Muscle layer of duodenum (tissue), 2 donors: ENCODE measurements around the gene CDC20B.
"Not testable (repeated sequence)": the region's sequence is repeated elsewhere in the genome, so short reads cannot be mapped to it uniquely, and the experiment has no call there.

Experiments used
- H3K27ac ChIP-seq: one replicate; pipeline ENCODE4 v1.7.0; 2013; ENCODE audit warnings: mild to moderate bottlenecking, low read length
- H3K27me3 ChIP-seq: one replicate; pipeline ENCODE4 v1.7.0; 2013; ENCODE audit warnings: low read depth, mild to moderate bottlenecking, control low read depth, low read length
- H3K36me3 ChIP-seq, 2 donors: one replicate each; pipeline ENCODE4 v1.7.0; 2013; ENCODE audit warnings: low read length in 2 of 2, control low read depth in 1 of 2, mild to moderate bottlenecking in 1 of 2; ENCODE audit not compliant: insufficient read depth in 2 of 2, control insufficient read depth in 1 of 2
- H3K4me1 ChIP-seq, 2 donors: one replicate each; pipeline ENCODE4 v1.7.0; 2013; ENCODE audit warnings: low read length in 2 of 2, mild to moderate bottlenecking in 2 of 2, control low read depth in 1 of 2, moderate library complexity in 1 of 2; ENCODE audit not compliant: insufficient read depth in 2 of 2, control insufficient read depth in 1 of 2
- H3K4me3 ChIP-seq, 2 donors: one replicate each; pipeline ENCODE4 v1.7.0; 2013; ENCODE audit warnings: low read length in 2 of 2, low read depth in 1 of 2, mild to moderate bottlenecking in 1 of 2
- H3K9me3 ChIP-seq, 2 donors: one replicate each; pipeline ENCODE4 v1.7.0; 2013; ENCODE audit warnings: low read length in 2 of 2, control low read depth in 1 of 2, mild to moderate bottlenecking in 1 of 2; ENCODE audit not compliant: control insufficient read depth in 1 of 2
- donor health status: healthy.

The CDC20B gene

DNA sequence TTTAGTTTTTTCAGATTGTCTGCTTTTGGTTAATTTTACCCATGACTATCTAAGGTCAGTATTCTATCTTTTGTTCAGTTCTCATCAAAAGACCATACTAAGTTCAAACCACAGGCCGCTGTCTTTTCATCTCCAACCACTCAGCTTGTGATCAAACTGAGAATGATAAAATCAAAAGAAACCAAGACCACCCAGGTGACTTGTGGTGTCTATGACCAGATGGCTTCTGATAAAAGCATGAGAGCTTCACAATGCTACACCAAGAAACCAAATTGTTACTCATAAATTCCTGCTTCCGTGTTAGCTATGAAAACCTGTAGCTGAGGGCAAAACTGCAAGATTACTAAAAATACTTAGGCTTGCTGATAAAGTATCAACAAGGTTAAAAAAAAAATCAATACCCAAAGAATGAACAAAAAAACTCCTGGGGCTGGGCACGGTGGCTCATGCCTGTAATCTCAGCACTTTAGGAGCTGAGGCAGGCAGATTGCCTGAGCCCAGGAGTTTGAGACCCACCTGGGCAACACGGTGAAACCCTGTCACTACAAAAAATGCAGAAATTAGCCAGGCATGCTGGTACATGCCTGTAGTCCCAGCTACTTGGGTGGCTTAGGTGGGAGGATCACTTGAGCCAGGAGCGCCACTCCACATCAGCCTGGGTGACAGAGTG, 38.8 kb downstream of the CDC20B start:
- peaks cover 3 to 8% of the 10 kb centered on the region in 2 donors for H3K9me3 ChIP-seq
- H3K4me1 ChIP-seq, result peaks cover 0 to 3% of the 10 kb centered on the region in 2 donors
- H3K4me3 ChIP-seq, result no peak overlapping the region
- H3K36me3 ChIP-seq, result no peaks in the 10 kb centered on the region
- no peaks in the 10 kb centered on the region for H3K27me3 ChIP-seq
- H3K27ac ChIP-seq, result no peak overlapping the region

DNA sequence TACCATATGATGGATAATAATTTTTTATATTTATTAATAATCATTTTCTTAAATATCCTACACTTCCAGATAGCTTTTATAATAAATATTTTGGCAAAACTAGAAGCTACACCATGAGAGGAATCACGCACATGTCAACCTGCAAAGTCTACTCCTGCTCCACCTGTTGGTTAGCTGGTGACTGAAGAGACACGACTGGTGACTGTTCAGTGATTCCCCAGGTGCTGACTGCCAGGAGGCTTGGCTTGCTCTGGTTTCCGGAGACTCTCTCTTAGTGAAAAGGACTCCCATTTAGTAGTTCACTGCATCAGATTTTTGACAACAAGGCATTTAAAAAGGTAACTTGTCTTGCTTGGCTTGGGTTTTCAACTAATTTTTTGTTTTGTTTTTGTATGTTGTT, 49.6 kb downstream of the CDC20B start:
- Histone ChIP-seq H3K9me3 (no peaks in the 10 kb centered on the region), H3K4me3 (no peak overlapping the region), H3K36me3 (no peaks in the 10 kb centered on the region), H3K27me3 (no peaks in the 10 kb centered on the region), H3K4me1 (no peaks in the 10 kb centered on the region), H3K27ac (no peak overlapping the region)

- Histone ChIP-seq H3K27me3 (no peaks in the 10 kb centered on the region), H3K36me3 (no peaks in the 10 kb centered on the region), H3K4me3 (no peak overlapping the region), H3K9me3 (no peaks in the 10 kb centered on the region), H3K4me1 (no peaks in the 10 kb centered on the region), H3K27ac (no peak overlapping the region)
These were observed 58.9 kb downstream of the CDC20B start for GRCh38 chr5:55114061-55114460.

DNA sequence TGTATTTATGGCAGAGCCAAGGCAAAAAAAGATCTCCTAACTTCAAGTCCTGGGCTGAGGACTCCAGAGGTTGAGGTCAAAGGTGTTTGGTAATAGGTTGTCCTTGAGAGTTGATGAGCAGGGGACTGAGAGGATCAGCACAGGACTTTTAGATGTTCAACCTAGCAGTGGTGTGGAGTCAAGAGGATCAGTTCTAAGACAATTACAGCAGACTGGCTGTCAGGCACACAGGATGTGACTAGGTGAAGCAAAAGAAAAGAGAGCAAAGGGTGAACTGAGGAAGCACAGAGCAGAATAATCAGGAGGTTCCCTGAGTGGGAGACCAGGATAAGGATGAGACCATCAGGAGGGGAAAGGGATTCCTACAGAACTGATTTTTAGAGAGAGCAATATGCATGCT, 59.6 kb downstream of the CDC20B start:
- H3K36me3 ChIP-seq, result no peaks in the 10 kb centered on the region
- no peaks in the 10 kb centered on the region for H3K9me3 ChIP-seq
- H3K27me3 ChIP-seq, result no peaks in the 10 kb centered on the region
- no peak overlapping the region for H3K4me3 ChIP-seq
- H3K27ac ChIP-seq, result no peak overlapping the region
- H3K4me1 ChIP-seq, result no peaks in the 10 kb centered on the region

DNA sequence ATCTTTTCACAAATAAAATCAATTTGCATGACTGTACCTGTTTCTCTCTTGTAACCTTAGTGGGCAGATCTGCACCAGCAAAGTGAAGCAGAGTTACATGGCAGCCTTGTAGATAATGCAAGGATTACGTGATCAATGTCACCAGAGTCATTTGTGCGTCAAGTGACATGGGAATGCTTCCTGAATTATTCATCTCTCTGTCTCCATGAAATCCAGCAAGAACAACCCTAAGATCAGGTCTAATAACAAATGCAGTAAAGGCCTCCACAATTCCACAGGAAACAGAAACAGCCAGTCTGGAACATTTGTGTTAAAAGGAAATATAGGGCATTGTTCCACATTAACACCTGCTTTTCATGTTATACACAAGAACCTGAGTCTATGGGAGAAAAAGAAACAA, 62.8 kb downstream of the CDC20B start:
- Histone ChIP-seq H3K27ac (no peak overlapping the region), H3K27me3 (no peaks in the 10 kb centered on the region), H3K9me3 (no peaks in the 10 kb centered on the region)

DNA sequence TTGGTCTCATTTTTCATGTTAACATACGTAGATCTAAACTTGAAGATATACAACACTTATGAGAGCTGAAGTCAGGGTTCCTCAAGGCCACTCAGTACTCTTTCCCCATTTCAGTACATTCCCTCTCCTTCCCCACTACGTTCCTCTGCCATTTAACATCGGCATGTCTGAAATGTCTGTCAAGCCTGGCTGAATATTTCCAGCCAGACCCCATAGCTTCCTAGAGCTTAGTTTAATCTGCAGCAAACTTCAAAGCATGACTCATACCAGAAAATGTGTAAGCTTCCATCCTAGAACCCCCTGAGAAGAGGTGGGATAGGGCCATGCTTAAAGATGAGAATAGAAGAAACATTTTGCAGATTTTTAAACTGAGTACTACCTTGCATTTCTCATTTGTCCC, 64.3 kb downstream of the CDC20B start:
- Histone ChIP-seq H3K9me3 (no peaks in the 10 kb centered on the region), H3K4me1 (no peaks in the 10 kb centered on the region), H3K27ac (no peak overlapping the region), H3K36me3 (no peaks in the 10 kb centered on the region), H3K4me3 (no peak overlapping the region), H3K27me3 (no peaks in the 10 kb centered on the region)

More for the DNA sequence above, 62.8 kb downstream of the CDC20B start:
- Histone ChIP-seq H3K36me3 (no peaks in the 10 kb centered on the region), H3K4me3 (no peak overlapping the region), H3K4me1 (no peaks in the 10 kb centered on the region)

DNA sequence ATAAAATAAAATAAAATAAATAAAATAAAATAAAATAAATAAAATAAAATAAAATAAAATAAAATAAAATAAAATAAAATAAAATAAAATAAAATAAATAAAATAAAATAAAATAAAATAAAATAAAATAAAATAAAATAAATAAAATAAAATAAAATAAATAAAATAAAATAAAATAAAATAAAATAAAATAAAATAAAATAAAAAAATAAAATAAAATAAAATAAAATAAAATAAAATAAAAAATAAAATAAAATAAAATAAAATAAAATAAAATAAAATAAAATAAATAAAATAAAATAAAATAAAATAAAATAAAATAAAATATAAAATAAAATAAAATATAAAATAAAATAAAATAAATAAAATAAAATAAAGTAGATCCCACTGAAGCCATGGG, 67.0 kb downstream of the CDC20B start:
- H3K9me3 ChIP-seq, H3K4me3 ChIP-seq, H3K4me1 ChIP-seq, H3K27ac ChIP-seq, H3K27me3 ChIP-seq, H3K36me3 ChIP-seq: not testable (repeated sequence)

GRCh38 chr5:55104946-55105701, 67.9 kb downstream of the CDC20B start:
- Histone ChIP-seq H3K27ac (no peak overlapping the region), H3K36me3 (no peaks in the 10 kb centered on the region), H3K4me3 (no peak overlapping the region), H3K9me3 (no peaks in the 10 kb centered on the region), H3K4me1 (no peaks in the 10 kb centered on the region), H3K27me3 (no peaks in the 10 kb centered on the region)

DNA sequence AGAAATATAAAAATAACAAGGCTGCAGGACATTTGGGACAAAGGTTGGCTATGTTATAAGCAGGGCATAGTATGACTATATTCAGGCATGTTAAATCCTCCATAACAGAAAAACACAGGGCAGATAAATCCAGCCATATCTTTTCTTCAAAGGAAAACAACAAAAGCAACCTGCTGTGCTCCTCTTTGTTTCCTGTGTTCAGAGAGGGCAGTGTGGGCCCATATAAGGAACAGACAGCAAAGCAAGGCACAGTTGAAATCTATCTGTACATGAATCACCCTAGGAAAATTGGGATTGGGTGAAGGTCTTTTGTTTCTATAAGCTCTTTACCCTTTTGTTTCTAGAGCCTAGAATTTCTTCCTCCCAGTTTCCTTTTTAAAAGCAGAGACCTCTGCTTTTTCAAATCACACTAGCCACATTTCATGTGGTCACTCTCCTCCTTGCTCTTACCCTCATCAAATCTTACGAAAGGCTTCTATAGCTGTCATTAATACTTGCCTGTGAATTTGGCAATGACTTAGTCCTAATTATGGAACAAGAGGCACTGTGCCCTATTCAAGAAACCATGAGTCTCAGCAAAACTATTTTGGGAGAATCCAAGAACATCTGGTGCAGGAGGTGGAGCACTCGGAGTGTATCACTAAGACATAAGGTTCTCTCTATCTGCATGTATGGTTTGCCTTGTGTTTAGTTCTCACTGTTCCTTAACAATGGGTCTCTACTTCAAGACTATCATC, 68.8 kb downstream of the CDC20B start:
- no peaks in the 10 kb centered on the region for H3K9me3 ChIP-seq
- H3K4me3 ChIP-seq, result no peak overlapping the region
- H3K27ac ChIP-seq, result no peak overlapping the region
- H3K4me1 ChIP-seq, result no peaks in the 10 kb centered on the region
- H3K36me3 ChIP-seq, result no peaks in the 10 kb centered on the region
- H3K27me3 ChIP-seq, result no peaks in the 10 kb centered on the region

DNA sequence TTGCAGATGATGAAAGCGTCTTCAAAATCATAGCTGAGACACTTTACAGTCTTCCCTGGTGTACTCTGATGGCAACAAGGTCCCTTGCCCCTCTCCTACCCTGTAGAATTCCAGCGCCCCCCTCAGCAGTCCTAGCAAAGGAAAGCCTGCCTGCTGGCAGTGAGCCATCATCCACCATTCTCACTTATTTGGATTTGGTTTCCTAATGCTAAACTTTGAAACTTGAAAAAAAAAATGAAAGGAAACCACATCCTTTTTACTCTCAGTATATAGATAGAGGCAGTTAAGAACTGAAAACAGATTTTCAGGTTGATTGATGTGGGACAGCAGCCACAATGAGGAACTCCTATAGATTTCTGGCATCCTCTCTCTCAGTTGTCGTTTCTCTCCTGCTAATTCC, 70.6 kb downstream of the CDC20B start, which contains the start of gene GZMA:
Gene GZMA (plus strand): TSS at position 299 of the 400 bp plus-strand sequence. CDS start 37 bp downstream, at position 336.
- H3K27ac ChIP-seq, result no peak within 1 kb of the TSS
- no peaks in the 10 kb centered on the region for H3K36me3 ChIP-seq
- no peak within 1 kb of the TSS for H3K4me3 ChIP-seq

GRCh38 chr5:55101556-55102276, 71.3 kb downstream of the CDC20B start:
- no peaks in the 10 kb centered on the region for H3K27me3 ChIP-seq
- H3K4me1 ChIP-seq, result no peaks in the 10 kb centered on the region
- H3K27ac ChIP-seq, result no peak overlapping the region
- no peaks in the 10 kb centered on the region for H3K36me3 ChIP-seq
- no peaks in the 10 kb centered on the region for H3K9me3 ChIP-seq
- H3K4me3 ChIP-seq, result no peak overlapping the region

More for the DNA sequence above, 70.6 kb downstream of the CDC20B start, which contains the start of gene GZMA:
- H3K9me3 ChIP-seq, result no peaks in the 10 kb centered on the region
- H3K4me1 ChIP-seq, result no peaks in the 10 kb centered on the region
- H3K27me3 ChIP-seq, result no peaks in the 10 kb centered on the region
